GM23338 (cell line): ENCODE data around the gene CSNK2B. TPM values are rescaled to one million over a fixed set of nuclear protein-coding genes. Genes with fewer than 3 reads are reported as not detected.
A peak's percentile ranks its signal among the peaks of the same experiment; 100 is the strongest.

Experiments used
- ATAC-seq: fragments of 200-7000 bp; cut with Tn5 transposase; 3 replicates; pipeline ENCODE4 v1.9.1; 2020
- DNase-seq: peaks from one replicate; pipeline ENCODE4 v3.0.0-alpha.2; 2015; ENCODE audit warnings: low spot score
- H2AFZ ChIP-seq: fragments of 200-600 bp; sonication (generic); 2 replicates; pipeline ENCODE4 v1.8.0; 2016; ENCODE audit warnings: antibody characterized with exemption, mild to moderate bottlenecking, moderate library complexity
- H3F3A ChIP-seq: fragments of 200-600 bp; sonication (generic); replicated peaks from 2 replicates; pipeline ENCODE4 v1.8.0; 2017; ENCODE audit warnings: antibody characterized with exemption, mixed run types, low read depth
- H3K27ac ChIP-seq: fragments of 200-600 bp; sonication (generic); 2 replicates; pipeline ENCODE4 v1.6.1; 2016; ENCODE audit warnings: low read depth
- H3K27me3 ChIP-seq: fragments of 200-600 bp; sonication (generic); 2 replicates; pipeline ENCODE4 v1.8.0; 2016; ENCODE audit warnings: mild to moderate bottlenecking, mixed run types, moderate library complexity; ENCODE audit not compliant: insufficient read depth
- H3K36me3 ChIP-seq: fragments of 200-600 bp; sonication (generic); 2 replicates; pipeline ENCODE4 v1.8.0; 2016; ENCODE audit warnings: mild to moderate bottlenecking; ENCODE audit not compliant: insufficient read depth
- H3K4me1 ChIP-seq: fragments of 200-600 bp; sonication (generic); 2 replicates; pipeline ENCODE4 v1.8.0; 2016; ENCODE audit warnings: mild to moderate bottlenecking, moderate library complexity; ENCODE audit not compliant: insufficient read depth
- H3K4me2 ChIP-seq: fragments of 200-600 bp; sonication (generic); 2 replicates; pipeline ENCODE4 v1.7.1; 2017; ENCODE audit warnings: mixed run types
- H3K4me3 ChIP-seq: fragments of 200-600 bp; sonication (generic); 2 replicates; pipeline ENCODE4 v1.6.1; 2016; ENCODE audit warnings: mixed run types
- H3K79me2 ChIP-seq: fragments of 200-600 bp; sonication (generic); replicated peaks from 2 replicates; pipeline ENCODE4 v1.8.0; 2017; ENCODE audit warnings: mild to moderate bottlenecking; ENCODE audit not compliant: insufficient read depth
- H3K9me2 ChIP-seq: fragments of 200-600 bp; sonication (generic); 2 replicates; pipeline ENCODE4 v1.8.0; 2017; ENCODE audit not compliant: insufficient read depth
- H4K20me1 ChIP-seq: fragments of 200-600 bp; sonication (generic); replicated peaks from 2 replicates; pipeline ENCODE4 v1.8.0; 2017; ENCODE audit warnings: mild to moderate bottlenecking; ENCODE audit not compliant: insufficient read depth
- H3K27ac Mint-ChIP-seq: 2 replicates; pipeline ENCODE4 v1.8.0; 2020; ENCODE audit warnings: inconsistent platforms, mild to moderate bottlenecking, moderate library complexity, mixed read lengths
- H3K27me3 Mint-ChIP-seq: 3 replicates; pipeline ENCODE4 v1.8.0; 2022; ENCODE audit warnings: low read depth, mild to moderate bottlenecking, moderate library complexity, mixed read lengths, inconsistent platforms; ENCODE audit not compliant: insufficient read depth, poor library complexity
- H3K36me3 Mint-ChIP-seq: 3 replicates; pipeline ENCODE4 v1.8.0; 2021; ENCODE audit warnings: low read depth, mild to moderate bottlenecking, inconsistent platforms, moderate library complexity, mixed read lengths
- H3K4me1 Mint-ChIP-seq: 3 replicates; pipeline ENCODE4 v1.8.0; 2020; ENCODE audit warnings: mild to moderate bottlenecking, inconsistent platforms, mixed read lengths
- H3K4me3 Mint-ChIP-seq: 3 replicates; pipeline ENCODE4 v1.8.0; 2021; ENCODE audit warnings: moderate library complexity, mild to moderate bottlenecking, inconsistent platforms, mixed read lengths
- H3K9me3 Mint-ChIP-seq: 3 replicates; pipeline ENCODE4 v1.8.0; 2020; ENCODE audit warnings: moderate library complexity, mild to moderate bottlenecking, inconsistent platforms, mixed read lengths
- CREB1 ChIP-seq: fragments of 250-450 bp; sonication (Bioruptor Pico); IDR thresholded peaks from 2 replicates; pipeline ENCODE4 v1.5.0; 2020; ENCODE audit warnings: low read depth, mild to moderate bottlenecking, moderate library complexity
- CTCF ChIP-seq, 2 experiments: fragments of 200-600 bp in 1 of 2; sonication (generic) in 1 of 2; conservative IDR thresholded peaks; 2 replicates each; pipeline versions ENCODE4 v1.5.1 to v1.6.1; 2016 to 2017; ENCODE audit warnings: antibody characterized with exemption in 2 of 2, low read depth in 2 of 2, mild to moderate bottlenecking in 2 of 2, moderate library complexity in 1 of 2
- ETS1 ChIP-seq: IDR thresholded peaks from 2 replicates; pipeline ENCODE4 v1.6.1; 2016; ENCODE audit warnings: antibody characterized with exemption
- EZH2 ChIP-seq: fragments of 200-600 bp; sonication (generic); IDR thresholded peaks from one replicate; pipeline ENCODE4 v1.8.0; 2017; ENCODE audit warnings: antibody characterized with exemption, mild to moderate bottlenecking, low read depth; ENCODE audit not compliant: unreplicated experiment
- EZH2phosphoT487 ChIP-seq: fragments of 200-600 bp; sonication (generic); IDR thresholded peaks from one replicate; pipeline ENCODE4 v1.8.1; 2018; ENCODE audit warnings: antibody characterized with exemption; ENCODE audit not compliant: unreplicated experiment
- JUNB ChIP-seq: IDR thresholded peaks from one replicate; pipeline ENCODE4 v1.6.1; 2016; ENCODE audit warnings: antibody characterized with exemption; ENCODE audit not compliant: unreplicated experiment
- NANOG ChIP-seq: IDR thresholded peaks from 2 replicates; pipeline ENCODE4 v1.6.1; 2016; ENCODE audit warnings: antibody characterized with exemption, borderline replicate concordance
- POLR2AphosphoS5 ChIP-seq: IDR thresholded peaks from 2 replicates; pipeline ENCODE4 v1.6.1; 2016; ENCODE audit warnings: antibody characterized with exemption, low read depth
- REST ChIP-seq: IDR thresholded peaks from one replicate; pipeline ENCODE4 v1.6.1; 2018; ENCODE audit warnings: antibody characterized with exemption; ENCODE audit not compliant: unreplicated experiment
- STAT1 ChIP-seq: IDR thresholded peaks from one replicate; pipeline ENCODE4 v1.6.1; 2016; ENCODE audit warnings: antibody characterized with exemption; ENCODE audit not compliant: unreplicated experiment
- ZNF114 ChIP-seq: fragments of 250-450 bp; sonication (Bioruptor Pico); IDR thresholded peaks from 2 replicates; pipeline ENCODE4 v1.5.0; 2020; ENCODE audit warnings: mild to moderate bottlenecking, moderate library complexity
- ZNF331 ChIP-seq: fragments of 250-450 bp; sonication (Bioruptor Pico); IDR thresholded peaks from 2 replicates; pipeline ENCODE4 v1.5.0; 2020; ENCODE audit warnings: low read depth, mild to moderate bottlenecking, moderate library complexity
- ZNF462 ChIP-seq: fragments of 250-450 bp; sonication (Bioruptor Pico); IDR thresholded peaks from 2 replicates; pipeline ENCODE4 v1.5.0; 2020; ENCODE audit warnings: mild to moderate bottlenecking, moderate library complexity
- polyA plus RNA-seq: library from polyadenylated mRNA; unstranded; fragments of >200 nt; fragmentation: Nextera tagmentation; extraction: Ambion mirVana; gene quantifications from 2 replicates; pipeline ENCODE4 v1.2.1, GENCODE V29; 2016
- total RNA-seq: library from RNA; depleted of rRNA; stranded (reverse); fragments of >200 nt; shearing (Covaris generic); gene quantifications from 2 replicates; pipeline ENCODE4 v1.2.3, GENCODE V29; 2014

CSNK2B gene
- total and polyA plus RNA-seq, 2 experiments from 2014 or later, result 260 to 271 TPM

- Mint-ChIP-seq H3K4me3 (peak overlapping the region; percentile 96), H3K4me1 (peaks cover 10% of the 10 kb centered on the region), H3K27me3 (peaks cover 6% of the 10 kb centered on the region), H3K27ac (no peak overlapping the region), H3K9me3 (no peaks in the 10 kb centered on the region), H3K36me3 (peaks cover 14% of the 10 kb centered on the region)
- Histone ChIP-seq H3K27me3 (no peaks in the 10 kb centered on the region), H3K4me1 (peaks cover 5% of the 10 kb centered on the region; the same call in 1 of the 2 replicates), H3K9me2 (no peaks in the 10 kb centered on the region), H2AFZ (no peak overlapping the region), H3K4me3 (no peak overlapping the region), H3K36me3 (no peaks in the 10 kb centered on the region), H3K27ac (no peak overlapping the region), H3F3A (peaks cover 3% of the 10 kb centered on the region; the same call in 1 of the 2 replicates), H4K20me1 (peaks cover 3% of the 10 kb centered on the region; the same call in 1 of the 2 replicates), H3K79me2 (peaks cover 14% of the 10 kb centered on the region), H3K4me2 (no peak overlapping the region)
- ATAC-seq, result no peak
- no peak for DNase-seq
- TF ChIP-seq ZNF331 (CRISPR knock-in tag) (no peak), NANOG (no peak), CTCF (conservative IDR thresholded peaks at IDR 0.05; ENCODE audit: low read depth in 2 of 2) (no peak), JUNB (no peak), EZH2 (no peak), CREB1 (CRISPR knock-in tag) (no peak), ZNF114 (CRISPR knock-in tag) (no peak), ZNF462 (CRISPR knock-in tag) (no peak), ETS1 (no peak), REST (no peak), STAT1 (no peak), EZH2phosphoT487 (no peak), POLR2AphosphoS5 (no peak)
Observed at GRCh38 chr6:31700740-31701401, 35.0 kb downstream of the CSNK2B start.
